Measurements from ENCODE around the gene HOXD9. TPM values are rescaled to one million over a fixed set of nuclear protein-coding genes. Genes with fewer than 3 reads are reported as not detected.

Gene HOXD9
- total RNA-seq, 4 donors from 2014 or later: 0.83 to 3.9 (median 2.3) TPM

DNA sequence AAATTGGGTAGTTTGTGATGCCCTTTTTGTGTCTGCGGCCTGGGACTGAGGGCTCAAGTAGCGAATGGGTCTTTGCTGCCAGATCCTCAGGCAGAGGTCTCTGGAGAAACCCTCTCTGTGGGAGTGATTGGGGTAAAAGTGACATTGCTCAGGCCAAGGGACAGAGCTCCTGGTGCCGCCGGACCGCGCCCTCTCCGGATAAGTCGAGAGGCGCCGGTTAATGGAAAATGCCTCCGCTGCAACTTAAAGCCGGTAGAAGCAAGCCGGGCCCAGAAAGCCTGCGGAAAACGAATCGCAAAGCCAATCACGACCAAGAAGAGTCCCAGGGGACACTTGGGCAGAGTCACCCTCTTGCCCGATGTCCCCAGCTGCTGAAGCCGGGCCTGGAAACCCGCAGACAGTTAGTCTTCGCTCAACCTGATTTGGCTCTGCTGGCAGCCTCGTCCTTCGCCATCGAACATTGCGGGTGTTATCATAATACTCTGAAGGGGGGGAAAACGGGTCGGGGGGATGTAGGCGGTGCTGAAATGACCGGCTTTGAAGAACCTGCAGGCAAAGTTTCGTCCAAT lies 23.3 kb upstream of the HOXD9 start:
- H3K36me3 ChIP-seq: no peaks in the 10 kb centered on the region
- 5 to 9% methylated on average over 29 to 30 of the region's 30 CpGs for WGBS, 2 donors
- DNase-seq: no peak
- intact Hi-C loops (cut with DNase I): loop anchor here (10.0 kb wide), 1 partner anchor 414 kb away; no protein-coding TSS in a partner anchor
- H3K9me3 ChIP-seq: no peaks in the 10 kb centered on the region
- H3K4me3 ChIP-seq (replicated peaks in 1 of 3): no peak overlapping the region
- TF ChIP-seq, protein P1, sequence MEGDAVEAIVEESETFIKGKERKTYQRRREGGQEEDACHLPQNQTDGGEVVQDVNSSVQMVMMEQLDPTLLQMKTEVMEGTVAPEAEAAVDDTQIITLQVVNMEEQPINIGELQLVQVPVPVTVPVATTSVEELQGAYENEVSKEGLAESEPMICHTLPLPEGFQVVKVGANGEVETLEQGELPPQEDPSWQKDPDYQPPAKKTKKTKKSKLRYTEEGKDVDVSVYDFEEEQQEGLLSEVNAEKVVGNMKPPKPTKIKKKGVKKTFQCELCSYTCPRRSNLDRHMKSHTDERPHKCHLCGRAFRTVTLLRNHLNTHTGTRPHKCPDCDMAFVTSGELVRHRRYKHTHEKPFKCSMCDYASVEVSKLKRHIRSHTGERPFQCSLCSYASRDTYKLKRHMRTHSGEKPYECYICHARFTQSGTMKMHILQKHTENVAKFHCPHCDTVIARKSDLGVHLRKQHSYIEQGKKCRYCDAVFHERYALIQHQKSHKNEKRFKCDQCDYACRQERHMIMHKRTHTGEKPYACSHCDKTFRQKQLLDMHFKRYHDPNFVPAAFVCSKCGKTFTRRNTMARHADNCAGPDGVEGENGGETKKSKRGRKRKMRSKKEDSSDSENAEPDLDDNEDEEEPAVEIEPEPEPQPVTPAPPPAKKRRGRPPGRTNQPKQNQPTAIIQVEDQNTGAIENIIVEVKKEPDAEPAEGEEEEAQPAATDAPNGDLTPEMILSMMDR (IDR thresholded peaks at IDR 0.05): no peak
- TF ChIP-seq POLR2A (IDR thresholded peaks at IDR 0.05): no peak
- H3K27ac ChIP-seq: no peak overlapping the region
- H3K27me3 ChIP-seq: peaks cover 95% of the 10 kb centered on the region
- peaks cover 10 to 23% of the 10 kb centered on the region in 2 donors for H3K4me1 ChIP-seq

DNA sequence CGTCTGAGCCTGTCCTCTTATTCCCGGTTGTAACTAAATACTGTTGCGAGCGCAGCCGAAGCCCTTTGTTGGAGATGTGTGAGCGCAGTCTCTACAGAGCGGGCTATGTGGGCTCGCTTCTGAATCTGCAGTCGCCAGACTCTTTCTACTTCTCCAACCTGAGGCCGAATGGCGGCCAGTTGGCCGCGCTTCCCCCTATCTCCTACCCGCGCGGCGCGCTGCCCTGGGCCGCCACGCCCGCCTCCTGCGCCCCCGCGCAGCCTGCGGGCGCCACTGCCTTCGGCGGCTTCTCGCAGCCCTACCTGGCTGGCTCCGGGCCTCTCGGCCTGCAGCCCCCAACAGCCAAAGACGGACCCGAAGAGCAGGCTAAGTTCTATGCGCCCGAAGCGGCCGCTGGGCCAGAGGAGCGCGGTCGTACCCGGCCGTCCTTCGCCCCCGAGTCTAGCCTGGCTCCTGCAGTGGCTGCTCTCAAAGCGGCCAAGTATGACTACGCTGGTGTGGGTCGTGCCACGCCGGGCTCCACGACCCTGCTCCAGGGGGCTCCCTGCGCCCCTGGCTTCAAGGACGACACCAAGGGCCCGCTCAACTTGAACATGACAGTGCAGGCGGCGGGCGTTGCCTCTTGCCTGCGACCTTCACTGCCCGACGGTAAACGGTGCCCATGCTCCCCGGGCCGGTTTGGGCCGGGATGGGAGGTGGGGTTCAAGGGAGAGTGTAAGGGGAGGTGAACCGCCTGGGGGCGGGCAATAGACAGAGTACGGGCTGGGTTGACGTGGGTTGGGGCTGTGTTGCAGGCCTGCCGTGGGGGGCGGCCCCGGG lies 22.6 kb upstream of the HOXD9 start, which contains the start of gene HOXD12:
TSS of gene HOXD12 (plus strand) at position 68 of the 819 bp plus-strand sequence. CDS start at position 75, 7 bp downstream.
- no peak for DNase-seq
- no peak for TF ChIP-seq POLR2A (IDR thresholded peaks at IDR 0.05)
- TF ChIP-seq, protein P1 (IDR thresholded peaks at IDR 0.05): no peak
- H3K4me3 ChIP-seq (replicated peaks in 1 of 3): no peak within 1 kb of the TSS

DNA sequence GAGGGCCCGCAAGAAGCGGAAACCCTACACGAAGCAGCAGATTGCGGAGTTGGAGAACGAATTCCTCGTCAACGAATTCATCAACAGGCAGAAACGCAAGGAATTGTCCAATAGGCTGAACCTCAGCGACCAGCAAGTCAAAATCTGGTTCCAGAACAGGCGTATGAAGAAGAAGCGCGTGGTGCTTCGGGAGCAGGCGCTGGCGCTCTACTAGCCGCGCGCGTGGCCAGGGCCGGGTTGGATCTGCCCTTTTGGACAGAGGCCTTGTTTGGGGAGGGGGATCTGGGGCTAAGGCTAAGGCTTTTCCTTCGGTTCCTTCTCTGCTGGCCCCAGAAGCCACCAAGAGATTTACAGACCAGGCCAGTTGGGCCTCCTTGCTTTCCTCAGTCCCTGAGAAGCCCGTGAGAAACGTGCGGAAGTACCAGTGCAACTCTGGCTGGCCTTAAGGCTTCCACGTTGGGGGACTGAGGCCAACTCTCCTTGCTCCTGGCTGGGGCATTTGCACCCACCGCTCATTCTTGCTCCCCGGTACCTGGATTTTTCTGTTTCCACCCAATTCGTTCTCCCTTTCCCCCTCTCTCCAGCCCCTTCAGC lies 21.9 kb upstream of the HOXD9 start:
- H3K4me3 ChIP-seq (replicated peaks in 1 of 3): no peak overlapping the region
- peaks cover 18 to 30% of the 10 kb centered on the region in 2 donors for H3K4me1 ChIP-seq
- H3K27me3 ChIP-seq: peaks cover 94% of the 10 kb centered on the region

More for the DNA sequence above, 22.6 kb upstream of the HOXD9 start, which contains the start of gene HOXD12:
- no peak within 1 kb of the TSS for H3K27ac ChIP-seq
- H3K9me3 ChIP-seq: no peaks in the 10 kb centered on the region
- intact Hi-C loops (cut with DNase I): loop anchor here (10.0 kb wide), 1 partner anchor 415 kb away; no protein-coding TSS in a partner anchor
- peaks cover 95% of the 10 kb centered on the region for H3K27me3 ChIP-seq
- H3K36me3 ChIP-seq: no peaks in the 10 kb centered on the region
- H3K4me1 ChIP-seq: peaks cover 17 to 30% of the 10 kb centered on the region in 2 donors
- WGBS, 2 donors: 5 to 9% methylated on average over 21 to 52 of the region's 70 CpGs

DNA sequence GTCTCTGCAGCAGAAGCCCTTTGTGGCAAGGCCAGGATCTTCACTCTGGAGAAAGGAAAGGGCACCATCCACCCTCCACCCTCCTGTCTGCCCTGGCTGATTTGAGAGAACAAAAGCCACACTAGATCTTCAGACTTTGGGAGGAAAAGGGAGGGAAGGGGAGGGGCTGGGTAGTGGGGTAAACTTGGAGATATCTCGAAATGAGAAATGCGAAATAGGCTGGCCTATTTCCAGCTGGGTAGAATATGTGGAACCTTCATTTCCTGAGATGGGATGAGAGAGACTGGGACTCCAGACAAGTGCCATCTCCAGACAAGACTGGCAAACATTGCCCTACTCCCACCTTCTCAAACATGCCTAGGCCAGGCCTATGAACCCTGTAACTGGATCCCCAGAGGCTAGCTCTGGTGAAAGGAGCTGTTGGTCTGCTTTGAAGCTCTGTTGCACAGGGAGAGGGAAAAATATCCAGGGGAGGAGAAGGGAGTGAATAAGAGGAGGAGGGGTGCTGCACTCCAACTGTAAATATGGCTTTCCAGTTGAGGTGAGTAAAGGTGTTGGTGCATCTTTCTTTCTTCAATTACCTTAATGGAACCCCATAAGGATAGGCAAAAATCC lies 21.2 kb upstream of the HOXD9 start:
- peaks cover 89% of the 10 kb centered on the region for H3K27me3 ChIP-seq
- H3K4me3 ChIP-seq (replicated peaks in 1 of 3): no peak overlapping the region
- no peaks in the 10 kb centered on the region for H3K36me3 ChIP-seq
- H3K27ac ChIP-seq: no peak overlapping the region
- H3K4me1 ChIP-seq: peaks cover 18 to 29% of the 10 kb centered on the region in 2 donors
- intact Hi-C loops (cut with DNase I): no loop called here
- WGBS, 2 donors: 9 to 13% methylated on average over 2 of the region's 2 CpGs
- no peaks in the 10 kb centered on the region for H3K9me3 ChIP-seq
- DNase-seq: no peak
- TF ChIP-seq, protein P1 (IDR thresholded peaks at IDR 0.05): no peak
- TF ChIP-seq POLR2A (IDR thresholded peaks at IDR 0.05): no peak

More for the DNA sequence above, 21.9 kb upstream of the HOXD9 start:
- DNase-seq: no peak
- Histone ChIP-seq H3K27ac (no peak overlapping the region), H3K9me3 (no peaks in the 10 kb centered on the region), H3K36me3 (no peaks in the 10 kb centered on the region)
- TF ChIP-seq POLR2A (IDR thresholded peaks at IDR 0.05): no peak
- TF ChIP-seq, protein P1 (IDR thresholded peaks at IDR 0.05): no peak
- intact Hi-C loops (cut with DNase I): no loop called here
- WGBS, 2 donors: 14 to 15% methylated on average over 17 to 28 of the region's 28 CpGs
